Sigmoid colon (tissue), 7 donors: ENCODE measurements around the gene TNNI3K. TPM values are rescaled to one million over a fixed set of nuclear protein-coding genes. Genes with fewer than 3 reads are reported as not detected.

Experiments used
- DNase-seq: peaks from one replicate; pipeline ENCODE4 v3.0.0-alpha.2; 2019
- H3K27ac ChIP-seq, 4 donors: fragments of 200-600 bp; sonication (generic); one replicate each; pipeline ENCODE4 v1.5.1; 2016 to 2019; ENCODE audit warnings: mild to moderate bottlenecking in 1 of 4
- H3K27me3 ChIP-seq, 3 donors: fragments of 200-600 bp; sonication (generic); one replicate each; pipeline ENCODE4 v1.5.1; 2019; ENCODE audit warnings: mild to moderate bottlenecking in 1 of 3
- H3K36me3 ChIP-seq, 4 donors: fragments of 200-600 bp; sonication (generic); one replicate each; pipeline ENCODE4 v1.5.1; 2016 to 2019
- H3K4me1 ChIP-seq, 4 donors: fragments of 200-600 bp; sonication (generic); one replicate each; pipeline ENCODE4 v1.5.1; 2017 to 2019
- H3K4me3 ChIP-seq, 4 donors: fragments of 200-600 bp; sonication (generic); one replicate each; pipeline ENCODE4 v1.5.1; 2017 to 2019; ENCODE audit warnings: mild to moderate bottlenecking in 2 of 4, moderate library complexity in 1 of 4
- H3K9me3 ChIP-seq, 4 donors: fragments of 200-600 bp in 3 of 4; sonication (generic) in 3 of 4; one replicate each; pipeline versions ENCODE4 v1.5.1 to v1.6.1; 2013 to 2019
- CTCF ChIP-seq, 4 experiments: fragments of 450-650 bp in 3 of 4; fragments of 200-600 bp in 1 of 4; IDR thresholded peaks; one replicate each; pipeline ENCODE4 v1.5.1; 2016 to 2019; ENCODE audit warnings: antibody characterized with exemption in 4 of 4, mild to moderate bottlenecking in 3 of 4, moderate library complexity in 2 of 4
- EP300 ChIP-seq, 4 donors: sonication (generic); formaldehyde crosslinking; IDR thresholded peaks; one replicate each; pipeline ENCODE4 v1.6.1; 2017; ENCODE audit warnings: antibody characterized with exemption in 4 of 4
- POLR2A ChIP-seq, 2 donors: fragments of 450-650 bp; IDR thresholded peaks; one replicate each; pipeline ENCODE4 v1.6.1; 2016; ENCODE audit warnings: antibody characterized with exemption in 2 of 2, mild to moderate bottlenecking in 2 of 2, moderate library complexity in 2 of 2
- POLR2AphosphoS5 ChIP-seq, 4 donors: sonication (generic); formaldehyde crosslinking; IDR thresholded peaks; one replicate each; pipeline ENCODE4 v1.6.1; 2017; ENCODE audit warnings: antibody characterized with exemption in 4 of 4
- WGBS, 2 donors: extraction: QIAGEN DNeasy Blood & Tissue Kit; methylation state at CpG; one replicate each; pipeline ENCODE4 v1.1.7; 2013; 5-methylcytosine and 5-hydroxymethylcytosine counted together
- intact Hi-C: fragments of 100-400 bp; cut with DNase I; formaldehyde crosslinking; loops from one replicate; pipeline ENCODE4 v1.15.1; 2023
- polyA plus RNA-seq, 3 donors: library from polyadenylated mRNA; stranded (reverse); fragments of 200-250 nt; gene quantifications; one replicate each; pipeline ENCODE4 v1.2.3, GENCODE V29; 2013
- total RNA-seq, 4 donors: library from RNA; depleted of rRNA; stranded (reverse); fragments of >200 nt; gene quantifications; one replicate each; pipeline ENCODE4 v1.1.0, GENCODE V29; 2016
- donor health status: healthy with polysubstance abuse.
- donor health status: Bipolar disorder and iron deficiency.
- donor health status: healthy.

TNNI3K gene
- total and polyA plus RNA-seq, 7 donors = 0.45 to 6.9 (median 3.8) TPM; not detected in 1

GRCh38 chr1:74341702-74342339, 106.6 kb downstream of the TNNI3K start:
- no peaks in the 10 kb centered on the region for H3K9me3 ChIP-seq
- DNase-seq = no peak
- H3K4me3 ChIP-seq = no peak overlapping the region
- no peak for TF ChIP-seq POLR2AphosphoS5 (IDR thresholded peaks at IDR 0.05)
- TF ChIP-seq EP300 (IDR thresholded peaks at IDR 0.05) = no peak
- no peak for TF ChIP-seq CTCF (IDR thresholded peaks at IDR 0.05)
- no peak for TF ChIP-seq POLR2A (IDR thresholded peaks at IDR 0.05)
- H3K4me1 ChIP-seq = peaks cover 0 to 4% (median 2%) of the 10 kb centered on the region in 4 donors
- 86 to 89% methylated on average over 4 of the region's 4 CpGs for WGBS, 2 donors
- H3K36me3 ChIP-seq = no peaks in the 10 kb centered on the region
- intact Hi-C loops = no loop called here
- H3K27ac ChIP-seq = no peak overlapping the region
- no peaks in the 10 kb centered on the region for H3K27me3 ChIP-seq

GRCh38 chr1:74343216-74343615, 108.0 kb downstream of the TNNI3K start:
- H3K36me3 ChIP-seq = no peaks in the 10 kb centered on the region
- intact Hi-C loops = no loop called here
- no peaks in the 10 kb centered on the region for H3K9me3 ChIP-seq
- no peak for TF ChIP-seq POLR2AphosphoS5 (IDR thresholded peaks at IDR 0.05)
- no peak for TF ChIP-seq CTCF (IDR thresholded peaks at IDR 0.05)
- no peak for TF ChIP-seq POLR2A (IDR thresholded peaks at IDR 0.05)
- TF ChIP-seq EP300 (IDR thresholded peaks at IDR 0.05) = no peak
- no peak for DNase-seq
- no peaks in the 10 kb centered on the region for H3K27me3 ChIP-seq
- H3K4me1 ChIP-seq = peaks cover 0 to 4% (median 2%) of the 10 kb centered on the region in 4 donors
- 55 to 62% methylated on average over 1 of the region's 1 CpG for WGBS, 2 donors
- no peak overlapping the region for H3K4me3 ChIP-seq
- H3K27ac ChIP-seq = no peak overlapping the region

- intact Hi-C loops = no loop called here
Measured at GRCh38 chr1:74344387-74344786, 109.2 kb downstream of the TNNI3K start.

GRCh38 chr1:74356493-74356892, 121.3 kb downstream of the TNNI3K start:
- Histone ChIP-seq H3K4me1 (no peaks in the 10 kb centered on the region), H3K27ac (no peak overlapping the region), H3K9me3 (no peaks in the 10 kb centered on the region), H3K4me3 (no peak overlapping the region), H3K36me3 (no peaks in the 10 kb centered on the region), H3K27me3 (no peaks in the 10 kb centered on the region)
- no peak for DNase-seq
- no peak for TF ChIP-seq POLR2AphosphoS5 (IDR thresholded peaks at IDR 0.05)
- TF ChIP-seq CTCF (IDR thresholded peaks at IDR 0.05) = no peak
- no peak for TF ChIP-seq POLR2A (IDR thresholded peaks at IDR 0.05)
- no peak for TF ChIP-seq EP300 (IDR thresholded peaks at IDR 0.05)
- intact Hi-C loops = no loop called here
- 78 to 84% methylated on average over 1 of the region's 1 CpG for WGBS, 2 donors

More at GRCh38 chr1:74344387-74344786, 109.2 kb downstream of the TNNI3K start:
- TF ChIP-seq POLR2AphosphoS5 (IDR thresholded peaks at IDR 0.05) (no peak), CTCF (IDR thresholded peaks at IDR 0.05) (no peak), EP300 (IDR thresholded peaks at IDR 0.05) (no peak), POLR2A (IDR thresholded peaks at IDR 0.05) (no peak)
- Histone ChIP-seq H3K4me1 (peaks cover 0 to 4% (median 2%) of the 10 kb centered on the region in 4 donors), H3K27me3 (no peaks in the 10 kb centered on the region), H3K4me3 (no peak overlapping the region), H3K36me3 (no peaks in the 10 kb centered on the region), H3K9me3 (no peaks in the 10 kb centered on the region), H3K27ac (no peak overlapping the region)
- WGBS, 2 donors = 76 to 78% methylated on average over 1 of the region's 1 CpG
- no peak for DNase-seq

GRCh38 chr1:74357150-74357549, 122.0 kb downstream of the TNNI3K start:
- Histone ChIP-seq H3K9me3 (no peaks in the 10 kb centered on the region), H3K27ac (no peak overlapping the region), H3K27me3 (no peaks in the 10 kb centered on the region), H3K4me1 (no peaks in the 10 kb centered on the region), H3K36me3 (no peaks in the 10 kb centered on the region), H3K4me3 (no peak overlapping the region)
- TF ChIP-seq EP300 (IDR thresholded peaks at IDR 0.05) (no peak), POLR2AphosphoS5 (IDR thresholded peaks at IDR 0.05) (no peak), POLR2A (IDR thresholded peaks at IDR 0.05) (no peak), CTCF (IDR thresholded peaks at IDR 0.05) (no peak)
- no peak for DNase-seq
- intact Hi-C loops = no loop called here
- 85 to 86% methylated on average over 3 of the region's 3 CpGs for WGBS, 2 donors
